Measurements from ENCODE around the gene TFDP3.

TFDP3 gene

GRCh38 chrX:133229361-133229760 is 11.2 kb upstream of the TFDP3 start:
- no peak for TF ChIP-seq CTCF (IDR thresholded peaks at IDR 0.05)
- no peak for TF ChIP-seq ZFX (IDR thresholded peaks at IDR 0.05; ENCODE audit: borderline replicate concordance)

GRCh38 chrX:133215747-133216146 is 2.4 kb downstream of the TFDP3 start:
- peak; percentile 52 for TF ChIP-seq CTCF (IDR thresholded peaks at IDR 0.05)
- TF ChIP-seq ZFX (IDR thresholded peaks at IDR 0.05; ENCODE audit: borderline replicate concordance) = no peak
- H3K27ac ChIP-seq = no peak overlapping the region

More at GRCh38 chrX:133229361-133229760, 11.2 kb upstream of the TFDP3 start:
- no peak overlapping the region for H3K27ac ChIP-seq

GRCh38 chrX:133215017-133215416 is 3.1 kb downstream of the TFDP3 start:
- TF ChIP-seq ZFX (IDR thresholded peaks at IDR 0.05; ENCODE audit: borderline replicate concordance) = no peak
- H3K27ac ChIP-seq = no peak overlapping the region

GRCh38 chrX:133214301-133214700 is 3.9 kb downstream of the TFDP3 start:
- TF ChIP-seq CTCF (IDR thresholded peaks at IDR 0.05) = no peak
- TF ChIP-seq ZFX (IDR thresholded peaks at IDR 0.05; ENCODE audit: borderline replicate concordance) = no peak
- H3K27ac ChIP-seq = no peak overlapping the region

- no peak overlapping the region for H3K27ac ChIP-seq
- no peak for TF ChIP-seq ZFX (IDR thresholded peaks at IDR 0.05; ENCODE audit: borderline replicate concordance)
- TF ChIP-seq CTCF (IDR thresholded peaks at IDR 0.05) = no peak
Measured at GRCh38 chrX:133213117-133213516, 5.0 kb downstream of the TFDP3 start.

GRCh38 chrX:133207751-133208150 is 10.4 kb downstream of the TFDP3 start:
- TF ChIP-seq CTCF (IDR thresholded peaks at IDR 0.05) (no peak), ZFX (IDR thresholded peaks at IDR 0.05; ENCODE audit: borderline replicate concordance) (no peak)
- no peak overlapping the region for H3K27ac ChIP-seq

GRCh38 chrX:133191739-133192039 is 26.5 kb downstream of the TFDP3 start:
- H3K27ac ChIP-seq = no peak overlapping the region
- TF ChIP-seq ZFX (IDR thresholded peaks at IDR 0.05; ENCODE audit: borderline replicate concordance) = no peak
- TF ChIP-seq CTCF (IDR thresholded peaks at IDR 0.05) = no peak

All from 22Rv1 (cell line).